Islet of Langerhans (tissue), 1 donor: ENCODE results near the gene THRA.

Experiments
- FAIRE-seq: peaks from one replicate; lab custom pipeline; 2011; peaks lifted over from hg19 to GRCh38; lab: Jason Lieb, UNC

Gene THRA

DNA sequence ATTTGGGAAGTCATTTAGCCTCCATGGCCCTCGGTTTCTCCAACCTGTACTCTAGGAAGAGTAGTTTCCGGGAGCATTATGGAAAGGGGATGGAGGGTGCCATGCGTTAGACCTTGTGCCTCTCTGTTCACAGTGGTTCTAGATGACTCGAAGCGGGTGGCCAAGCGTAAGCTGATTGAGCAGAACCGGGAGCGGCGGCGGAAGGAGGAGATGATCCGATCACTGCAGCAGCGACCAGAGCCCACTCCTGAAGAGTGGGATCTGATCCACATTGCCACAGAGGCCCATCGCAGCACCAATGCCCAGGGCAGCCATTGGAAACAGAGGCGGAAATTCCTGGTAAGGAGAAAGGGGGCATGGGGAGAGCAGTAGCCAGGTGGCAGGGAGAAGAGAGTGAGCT is 21.7 kb downstream of the THRA start:
- no peak for FAIRE-seq

DNA sequence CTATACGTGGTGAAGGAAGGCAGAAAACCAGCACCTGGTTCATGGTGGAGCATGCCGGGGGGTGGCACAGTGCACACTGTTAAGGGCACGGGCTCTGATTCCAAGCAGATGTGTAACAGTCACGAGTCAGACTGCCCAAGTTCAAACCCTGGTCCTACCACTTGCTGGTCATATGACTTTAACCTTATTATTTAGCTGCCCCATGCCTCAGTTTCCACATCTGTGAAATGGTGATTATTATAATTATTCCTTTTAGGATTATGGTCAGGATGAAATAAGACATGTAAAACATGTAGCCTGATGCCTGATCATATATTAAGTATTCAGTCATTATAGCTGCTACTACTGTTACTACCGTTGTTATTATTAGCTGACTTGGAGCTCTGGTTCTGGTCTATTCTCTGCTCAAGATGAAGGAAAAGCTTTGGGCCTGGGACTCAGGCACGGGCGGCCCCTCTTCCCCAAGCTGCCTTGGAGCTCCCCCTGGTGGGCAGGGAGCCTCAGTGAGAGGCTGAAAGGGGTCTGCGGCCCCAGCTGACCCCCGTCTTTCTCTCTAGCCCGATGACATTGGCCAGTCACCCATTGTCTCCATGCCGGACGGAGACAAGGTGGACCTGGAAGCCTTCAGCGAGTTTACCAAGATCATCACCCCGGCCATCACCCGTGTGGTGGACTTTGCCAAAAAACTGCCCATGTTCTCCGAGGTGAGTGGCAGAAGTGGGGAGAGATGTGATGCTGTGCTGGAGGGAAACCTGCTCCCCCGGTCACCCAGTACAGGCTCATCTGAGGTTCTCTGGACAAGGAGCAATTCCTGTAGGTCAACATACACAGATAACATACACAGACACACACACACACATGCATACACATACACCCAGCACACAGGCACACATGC is 23.6 kb downstream of the THRA start:
- no peak for FAIRE-seq

DNA sequence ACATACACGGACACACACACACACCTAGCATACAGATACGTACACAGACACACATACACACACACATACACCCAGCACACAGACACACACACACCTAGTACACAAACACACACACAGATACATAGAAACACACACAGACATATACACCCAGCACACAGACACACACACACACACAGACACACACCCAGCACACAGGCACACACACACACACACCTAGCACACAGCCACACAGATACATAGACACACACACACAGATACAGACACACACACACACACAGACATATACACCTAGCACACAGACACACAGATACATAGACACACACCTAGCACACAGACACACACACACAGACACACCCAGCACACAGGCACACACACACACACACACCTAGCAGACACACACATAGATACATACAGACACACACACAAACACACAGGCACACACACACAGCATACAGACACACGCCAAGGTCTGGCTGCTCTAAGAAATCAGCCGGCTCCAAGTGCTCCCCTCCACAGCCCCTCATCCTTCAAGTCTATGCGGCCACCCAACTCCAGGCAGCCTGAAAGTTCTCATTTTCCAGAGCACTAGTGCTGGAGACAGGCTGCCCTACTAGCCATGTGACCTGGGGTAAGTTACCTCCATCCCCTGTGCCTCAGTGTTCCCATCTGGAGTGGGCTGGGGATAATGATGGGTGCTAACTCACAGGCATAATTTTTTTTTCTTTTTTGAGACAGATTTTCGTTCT is 24.5 kb downstream of the THRA start:
- FAIRE-seq: no peak

- FAIRE-seq: no peak
Observed at GRCh38 chr17:40087903-40088718, 25.3 kb downstream of the THRA start.

DNA sequence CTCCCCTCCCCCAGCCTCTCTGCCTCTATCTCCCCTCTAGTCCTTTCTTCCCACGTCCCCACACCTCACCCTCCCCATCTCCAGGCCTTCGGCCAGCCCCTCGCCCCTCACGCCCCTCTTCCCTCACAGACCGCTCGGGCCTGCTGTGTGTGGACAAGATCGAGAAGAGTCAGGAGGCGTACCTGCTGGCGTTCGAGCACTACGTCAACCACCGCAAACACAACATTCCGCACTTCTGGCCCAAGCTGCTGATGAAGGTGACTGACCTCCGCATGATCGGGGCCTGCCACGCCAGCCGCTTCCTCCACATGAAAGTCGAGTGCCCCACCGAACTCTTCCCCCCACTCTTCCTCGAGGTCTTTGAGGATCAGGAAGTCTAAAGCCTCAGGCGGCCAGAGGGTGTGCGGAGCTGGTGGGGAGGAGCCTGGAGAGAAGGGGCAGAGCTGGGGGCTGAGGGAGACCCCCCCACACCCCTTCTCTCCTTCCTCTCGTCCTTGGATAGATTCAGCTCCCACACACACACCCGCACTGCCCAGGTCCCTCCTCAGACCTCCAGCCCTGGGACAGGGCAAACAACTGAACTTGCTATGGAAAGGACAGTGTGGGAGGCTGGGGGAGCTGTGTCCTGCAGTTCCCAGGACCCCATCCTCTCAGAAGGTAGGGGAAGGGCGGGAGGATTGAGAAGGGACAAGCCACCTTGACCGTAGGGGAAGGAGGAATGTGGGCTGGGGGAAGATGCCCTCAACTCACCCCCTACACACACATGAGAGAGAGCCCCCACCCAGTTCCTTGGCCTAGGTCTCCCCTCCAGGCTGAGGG is 26.5 kb downstream of the THRA start:
- FAIRE-seq: no peak

- FAIRE-seq: no peak
Observed at GRCh38 chr17:40090237-40091119, 27.7 kb downstream of the THRA start.

DNA sequence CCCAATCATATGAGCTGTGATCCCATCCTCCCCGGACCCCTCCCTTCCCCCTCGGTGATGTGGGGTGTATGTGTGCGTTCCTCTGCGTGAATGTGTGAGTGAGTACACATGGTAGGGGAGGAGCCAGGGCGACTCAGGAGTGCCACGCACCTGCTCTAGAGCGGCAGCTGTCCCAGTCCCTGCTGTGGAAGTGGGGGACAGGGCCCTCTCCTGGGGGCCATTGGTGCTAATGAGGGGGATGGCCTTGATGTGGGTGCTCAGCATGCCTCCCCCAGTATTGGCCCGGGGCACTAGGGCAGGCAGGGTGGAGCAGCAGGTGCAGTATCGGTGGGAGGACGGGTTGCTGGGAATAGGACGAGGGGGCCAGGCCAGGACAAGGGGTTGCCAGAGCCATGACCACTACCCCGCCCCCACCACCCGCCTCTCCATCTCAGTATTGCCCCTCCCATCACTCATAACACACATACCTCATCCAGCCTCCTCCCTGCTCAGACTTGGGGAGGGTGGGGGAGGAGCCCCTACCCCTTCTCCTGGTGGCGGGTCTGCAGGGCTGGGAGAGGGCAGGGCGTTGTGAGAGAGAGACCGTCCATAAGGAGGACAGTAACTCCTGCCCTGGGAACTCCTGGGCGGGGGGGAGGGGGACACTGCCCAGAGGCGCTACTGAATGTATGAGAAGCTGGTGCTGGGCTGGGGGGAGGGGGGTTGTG is 29.1 kb downstream of the THRA start:
- FAIRE-seq: no peak

- FAIRE-seq: no peak
Observed at GRCh38 chr17:40092581-40092980, 29.8 kb downstream of the THRA start.

DNA sequence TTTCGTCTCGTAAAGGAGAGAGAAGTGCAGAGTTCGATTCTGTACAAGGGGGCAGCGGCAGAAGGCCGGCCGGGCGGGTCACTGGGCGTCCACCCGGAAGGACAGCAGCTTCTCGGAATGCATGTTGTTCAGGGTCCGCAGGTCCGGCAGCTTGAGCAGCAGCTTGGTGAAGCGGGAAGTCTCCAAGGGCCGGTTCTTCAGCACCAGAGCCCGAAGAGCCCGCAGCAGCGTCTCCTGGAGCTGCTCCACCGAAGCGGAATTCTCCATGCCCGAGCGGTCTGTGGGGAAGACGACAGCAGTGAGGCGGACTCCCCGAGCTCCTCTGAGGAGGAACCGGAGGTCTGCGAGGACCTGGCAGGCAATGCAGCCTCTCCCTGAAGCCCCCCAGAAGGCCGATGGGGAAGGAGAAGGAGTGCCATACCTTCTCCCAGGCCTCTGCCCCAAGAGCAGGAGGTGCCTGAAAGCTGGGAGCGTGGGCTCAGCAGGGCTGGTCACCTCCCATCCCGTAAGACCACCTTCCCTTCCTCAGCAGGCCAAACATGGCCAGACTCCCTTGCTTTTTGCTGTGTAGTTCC is 30.3 kb downstream of the THRA start:
- FAIRE-seq: no peak

GRCh38 chr17:40093580-40094201 is 30.9 kb downstream of the THRA start:
- FAIRE-seq: no peak

DNA sequence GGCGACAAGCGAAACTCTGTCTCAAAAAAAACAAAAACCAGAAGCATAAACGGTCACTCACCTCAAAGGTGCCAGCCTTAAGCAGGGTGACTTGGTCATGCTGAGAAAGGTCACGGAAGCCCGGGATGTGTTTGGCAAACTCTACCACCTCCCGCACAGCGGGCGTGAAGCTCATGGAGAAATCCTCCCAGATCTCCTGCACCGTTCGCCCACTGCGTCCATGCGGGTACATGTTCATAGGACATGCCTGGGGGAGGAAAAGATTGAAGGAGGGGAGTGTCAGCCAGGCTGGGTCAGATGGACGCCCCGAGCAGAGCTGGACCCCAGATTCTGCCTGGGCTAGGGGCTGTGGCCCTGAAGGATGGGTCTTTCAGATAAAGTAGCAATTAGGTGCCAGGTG is 32.1 kb downstream of the THRA start:
- no peak for FAIRE-seq

DNA sequence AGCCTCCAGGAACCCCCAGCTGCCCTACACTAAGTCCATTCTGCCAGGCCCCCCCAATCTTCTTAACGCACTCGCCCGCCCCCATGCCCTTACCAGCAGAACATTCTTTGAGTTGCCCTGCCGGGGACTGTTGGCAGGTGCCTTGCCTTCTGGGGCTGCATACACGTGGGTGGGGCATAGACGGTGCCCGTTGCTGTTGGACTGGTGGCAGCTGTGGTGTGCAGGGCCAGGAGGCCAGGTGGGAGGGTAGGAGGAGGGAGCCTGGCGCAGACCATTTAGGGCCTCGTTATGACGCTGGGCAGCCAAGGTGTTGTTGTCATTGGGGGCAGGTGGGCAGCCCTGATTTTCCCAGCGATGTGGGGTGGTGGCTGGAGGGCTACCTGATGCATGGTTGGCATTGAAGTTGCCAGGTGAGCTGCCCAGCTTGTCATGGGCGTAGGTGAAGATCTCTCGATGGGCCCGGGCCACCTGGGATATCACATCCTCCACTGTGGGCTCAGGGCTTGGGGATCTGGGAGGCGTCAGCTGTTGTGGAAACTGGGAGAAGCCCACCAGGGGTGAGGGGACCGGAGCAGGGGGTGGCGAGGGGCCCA is 32.7 kb downstream of the THRA start:
- no peak for FAIRE-seq

- FAIRE-seq: no peak
Observed at GRCh38 chr17:40095944-40096791, 33.4 kb downstream of the THRA start.

- no peak for FAIRE-seq
Observed at GRCh38 chr17:40097087-40097486, 34.3 kb downstream of the THRA start.

GRCh38 chr17:40097931-40098845 is 35.4 kb downstream of the THRA start:
- FAIRE-seq: no peak

DNA sequence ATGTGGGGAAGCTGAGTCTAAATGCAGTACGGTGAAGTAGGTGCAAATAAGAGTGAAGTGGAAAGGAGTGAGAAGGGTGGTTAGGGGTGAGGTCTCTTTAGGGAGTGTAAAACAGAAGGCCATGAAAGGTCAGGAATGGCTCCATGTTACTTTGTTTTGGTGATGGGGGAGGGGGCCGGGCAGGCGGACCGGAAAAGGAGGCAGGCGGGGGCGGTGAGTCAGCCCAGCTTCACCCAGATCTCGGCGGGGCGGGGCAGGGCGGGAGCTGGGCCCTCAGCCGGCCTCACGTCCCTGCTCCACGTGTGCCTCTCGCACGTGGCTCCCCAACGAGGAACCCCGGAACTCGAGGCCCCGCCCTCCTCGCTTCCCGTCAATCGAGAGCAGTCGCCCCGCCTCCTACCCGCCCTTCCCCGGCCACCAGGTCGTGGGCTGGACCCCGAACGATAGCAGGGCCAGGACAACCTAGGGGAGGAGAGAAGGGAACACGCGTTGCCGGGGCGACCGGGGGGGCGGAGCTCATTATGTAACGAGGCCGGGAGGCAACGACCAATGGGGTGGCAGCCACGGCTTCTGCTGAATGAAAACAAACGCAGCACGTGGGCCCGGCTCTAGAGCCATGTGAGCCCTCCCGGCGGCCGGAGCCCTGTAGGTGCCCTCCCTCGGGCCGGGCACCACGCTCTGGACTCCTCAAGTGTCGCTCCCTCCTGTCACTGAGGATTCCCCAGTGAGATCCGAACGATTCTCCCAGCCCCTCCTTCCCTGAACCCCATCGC is 36.3 kb downstream of the THRA start:
- FAIRE-seq: no peak
